Measurements from ENCODE around the gene SLC35C1.

Gene SLC35C1

DNA sequence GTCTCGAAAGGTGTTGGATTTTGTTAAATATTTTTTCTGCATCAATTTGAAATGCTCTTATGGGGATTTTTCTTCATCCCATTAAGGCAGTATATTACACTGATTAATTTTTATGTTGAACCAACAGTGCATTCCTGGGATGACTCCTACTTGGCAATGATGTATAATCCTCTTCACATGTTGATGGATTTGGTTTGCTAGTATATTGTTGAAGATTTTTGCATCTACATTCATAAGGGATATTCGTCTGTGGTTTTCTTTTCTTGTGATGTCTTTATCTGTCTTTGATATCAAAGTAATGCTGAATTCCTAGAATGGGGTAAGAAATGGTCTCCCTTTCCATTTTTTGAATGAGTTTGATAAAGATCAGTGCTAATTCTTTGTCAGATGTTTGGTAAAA, 18.7 kb upstream of the SLC35C1 start:
- TF ChIP-seq, protein P1, sequence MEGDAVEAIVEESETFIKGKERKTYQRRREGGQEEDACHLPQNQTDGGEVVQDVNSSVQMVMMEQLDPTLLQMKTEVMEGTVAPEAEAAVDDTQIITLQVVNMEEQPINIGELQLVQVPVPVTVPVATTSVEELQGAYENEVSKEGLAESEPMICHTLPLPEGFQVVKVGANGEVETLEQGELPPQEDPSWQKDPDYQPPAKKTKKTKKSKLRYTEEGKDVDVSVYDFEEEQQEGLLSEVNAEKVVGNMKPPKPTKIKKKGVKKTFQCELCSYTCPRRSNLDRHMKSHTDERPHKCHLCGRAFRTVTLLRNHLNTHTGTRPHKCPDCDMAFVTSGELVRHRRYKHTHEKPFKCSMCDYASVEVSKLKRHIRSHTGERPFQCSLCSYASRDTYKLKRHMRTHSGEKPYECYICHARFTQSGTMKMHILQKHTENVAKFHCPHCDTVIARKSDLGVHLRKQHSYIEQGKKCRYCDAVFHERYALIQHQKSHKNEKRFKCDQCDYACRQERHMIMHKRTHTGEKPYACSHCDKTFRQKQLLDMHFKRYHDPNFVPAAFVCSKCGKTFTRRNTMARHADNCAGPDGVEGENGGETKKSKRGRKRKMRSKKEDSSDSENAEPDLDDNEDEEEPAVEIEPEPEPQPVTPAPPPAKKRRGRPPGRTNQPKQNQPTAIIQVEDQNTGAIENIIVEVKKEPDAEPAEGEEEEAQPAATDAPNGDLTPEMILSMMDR (IDR thresholded peaks at IDR 0.05; ENCODE audit: low read depth, low read length, poor library complexity, severe bottlenecking): no peak
- TF ChIP-seq EZH2phosphoT487 (IDR thresholded peaks at IDR 0.05; ENCODE audit: borderline replicate concordance, low read length): no peak
- no peaks in the 10 kb centered on the region for H3K36me3 ChIP-seq (ENCODE audit: control insufficient read depth, low read length)
- H3F3A ChIP-seq (ENCODE audit: control insufficient read depth, insufficient read depth): no peaks in the 10 kb centered on the region
- H3K27ac ChIP-seq (ENCODE audit: low read depth, low read length): no peak overlapping the region
- H3K27me3 ChIP-seq (ENCODE audit: control insufficient read depth, low read length): peaks cover 8% of the 10 kb centered on the region
- H3K9me3 ChIP-seq (ENCODE audit: control insufficient read depth, insufficient read depth, low read length): no peaks in the 10 kb centered on the region
- no peak overlapping the region for H3K4me3 ChIP-seq (ENCODE audit: low read length)
- no peaks in the 10 kb centered on the region for H3K9me2 ChIP-seq (replicated peaks; ENCODE audit: control insufficient read depth, low read length)
- H3K4me1 ChIP-seq (ENCODE audit: control insufficient read depth, low read length): no peaks in the 10 kb centered on the region
- H3K4me2 ChIP-seq (ENCODE audit: low read length): no peak overlapping the region
- no peaks in the 10 kb centered on the region for H4K20me1 ChIP-seq (ENCODE audit: control insufficient read depth, insufficient read depth, low read depth, low read length)
- H3K79me2 ChIP-seq (ENCODE audit: control insufficient read depth, low read length): no peaks in the 10 kb centered on the region

DNA sequence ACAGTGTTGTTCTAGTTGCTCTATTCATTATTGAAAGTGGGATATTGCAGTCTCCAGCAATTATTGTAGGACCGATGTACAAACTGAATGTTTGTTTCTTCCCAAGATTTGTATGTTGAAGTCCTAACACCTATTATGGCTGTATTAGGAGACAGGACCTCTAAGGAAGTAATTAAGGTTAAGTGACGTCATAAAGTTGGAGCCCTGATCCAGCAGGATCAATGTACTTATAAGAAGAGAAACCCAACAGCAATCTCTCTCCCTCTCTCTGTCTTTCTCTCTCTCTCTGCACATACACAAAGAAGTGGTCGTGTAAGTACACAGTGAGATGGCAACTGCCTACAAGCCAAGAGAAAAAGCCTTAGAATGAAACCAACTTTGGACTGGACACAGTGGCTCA, 16.1 kb upstream of the SLC35C1 start:
- Histone ChIP-seq H3K9me3 (ENCODE audit: control insufficient read depth, insufficient read depth, low read length) (no peaks in the 10 kb centered on the region), H4K20me1 (ENCODE audit: control insufficient read depth, insufficient read depth, low read depth, low read length) (no peaks in the 10 kb centered on the region), H3K27ac (ENCODE audit: low read depth, low read length) (no peak overlapping the region), H3K4me3 (ENCODE audit: low read length) (no peak overlapping the region), H3K79me2 (ENCODE audit: control insufficient read depth, low read length) (no peaks in the 10 kb centered on the region), H3F3A (ENCODE audit: control insufficient read depth, insufficient read depth) (no peaks in the 10 kb centered on the region), H3K4me1 (ENCODE audit: control insufficient read depth, low read length) (no peaks in the 10 kb centered on the region), H3K36me3 (ENCODE audit: control insufficient read depth, low read length) (no peaks in the 10 kb centered on the region), H3K9me2 (replicated peaks; ENCODE audit: control insufficient read depth, low read length) (no peaks in the 10 kb centered on the region), H3K27me3 (ENCODE audit: control insufficient read depth, low read length) (peaks cover 11% of the 10 kb centered on the region), H3K4me2 (ENCODE audit: low read length) (no peak overlapping the region)
- TF ChIP-seq, protein P1 (IDR thresholded peaks at IDR 0.05; ENCODE audit: low read depth, low read length, poor library complexity, severe bottlenecking): no peak
- TF ChIP-seq EZH2phosphoT487 (IDR thresholded peaks at IDR 0.05; ENCODE audit: borderline replicate concordance, low read length): no peak

DNA sequence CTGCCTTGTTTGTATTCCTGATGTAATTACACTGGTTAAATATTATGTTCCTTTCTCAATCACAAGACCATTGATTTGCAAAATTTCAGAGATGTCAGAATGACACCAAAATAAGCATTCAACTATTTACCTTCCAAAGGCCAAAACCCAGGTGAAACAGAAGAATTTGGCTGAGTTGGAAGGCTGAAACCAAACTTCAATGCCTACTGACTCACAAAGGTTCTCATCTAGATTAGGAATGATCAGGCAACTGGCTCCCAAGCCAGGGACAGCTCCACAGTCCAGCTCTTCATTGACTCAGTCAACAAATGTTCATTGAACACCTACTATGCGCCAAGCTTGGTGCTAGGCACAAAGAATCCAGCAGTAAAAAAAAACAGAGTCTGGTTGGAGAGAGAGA, 13.4 kb upstream of the SLC35C1 start:
- H3K36me3 ChIP-seq (ENCODE audit: control insufficient read depth, low read length): no peaks in the 10 kb centered on the region
- no peak overlapping the region for H3K27ac ChIP-seq (ENCODE audit: low read depth, low read length)

More for the DNA sequence above, 13.4 kb upstream of the SLC35C1 start:
- no peak overlapping the region for H3K4me2 ChIP-seq (ENCODE audit: low read length)
- H3F3A ChIP-seq (ENCODE audit: control insufficient read depth, insufficient read depth): no peaks in the 10 kb centered on the region
- TF ChIP-seq, protein P1 (IDR thresholded peaks at IDR 0.05; ENCODE audit: low read depth, low read length, poor library complexity, severe bottlenecking): no peak
- TF ChIP-seq EZH2phosphoT487 (IDR thresholded peaks at IDR 0.05; ENCODE audit: borderline replicate concordance, low read length): no peak
- no peaks in the 10 kb centered on the region for H4K20me1 ChIP-seq (ENCODE audit: control insufficient read depth, insufficient read depth, low read depth, low read length)
- H3K9me3 ChIP-seq (ENCODE audit: control insufficient read depth, insufficient read depth, low read length): no peaks in the 10 kb centered on the region
- H3K4me1 ChIP-seq (ENCODE audit: control insufficient read depth, low read length): no peaks in the 10 kb centered on the region
- H3K4me3 ChIP-seq (ENCODE audit: low read length): no peak overlapping the region
- no peaks in the 10 kb centered on the region for H3K79me2 ChIP-seq (ENCODE audit: control insufficient read depth, low read length)
- H3K27me3 ChIP-seq (ENCODE audit: control insufficient read depth, low read length): peaks cover 5% of the 10 kb centered on the region
- no peaks in the 10 kb centered on the region for H3K9me2 ChIP-seq (replicated peaks; ENCODE audit: control insufficient read depth, low read length)

Measured in DOHH2 (cell line).